ENCODE data around the gene MNAT1.

MNAT1 gene

GRCh38 chr14:60856111-60856510 is 121.5 kb downstream of the MNAT1 start:
- Histone ChIP-seq H3K27ac (ENCODE audit: low read depth, low read length) (no peak overlapping the region), H3K9ac (ENCODE audit: low read depth, low read length) (no peak overlapping the region), H3K4me3 (ENCODE audit: low read length) (no peak overlapping the region), H3K27me3 (ENCODE audit: insufficient read depth, low read length) (no peaks in the 10 kb centered on the region), H3K4me1 (ENCODE audit: insufficient read depth, low read length) (no peaks in the 10 kb centered on the region), H3K36me3 (ENCODE audit: insufficient read depth, low read length) (peaks cover 2% of the 10 kb centered on the region), H3K9me3 (ENCODE audit: insufficient read depth, low read depth, low read length) (peaks cover 5% of the 10 kb centered on the region; the same call in 1 of the 2 replicates)
- 89% methylated on average over 2 of the region's 2 CpGs for WGBS

GRCh38 chr14:60859525-60859924 is 125.0 kb downstream of the MNAT1 start:
- H3K4me1 ChIP-seq (ENCODE audit: insufficient read depth, low read length) = no peaks in the 10 kb centered on the region
- no peaks in the 10 kb centered on the region; the same call in 1 of the 2 replicates for H3K36me3 ChIP-seq (ENCODE audit: insufficient read depth, low read length)
- no peak overlapping the region for H3K27ac ChIP-seq (ENCODE audit: low read depth, low read length)
- no peak overlapping the region for H3K4me3 ChIP-seq (ENCODE audit: low read length)
- H3K9me3 ChIP-seq (ENCODE audit: insufficient read depth, low read depth, low read length) = peaks cover 5% of the 10 kb centered on the region; the same call in 1 of the 2 replicates
- no peaks in the 10 kb centered on the region for H3K27me3 ChIP-seq (ENCODE audit: insufficient read depth, low read length)
- H3K9ac ChIP-seq (ENCODE audit: low read depth, low read length) = no peak overlapping the region
- WGBS = 90% methylated on average over 1 of the region's 2 CpGs

- Histone ChIP-seq H3K4me3 (ENCODE audit: low read length) (no peak overlapping the region), H3K27me3 (ENCODE audit: insufficient read depth, low read length) (no peaks in the 10 kb centered on the region), H3K9ac (ENCODE audit: low read depth, low read length) (no peak overlapping the region), H3K9me3 (ENCODE audit: insufficient read depth, low read depth, low read length) (peaks cover 5% of the 10 kb centered on the region; the same call in 1 of the 2 replicates), H3K36me3 (ENCODE audit: insufficient read depth, low read length) (no peaks in the 10 kb centered on the region), H3K27ac (ENCODE audit: low read depth, low read length) (no peak overlapping the region), H3K4me1 (ENCODE audit: insufficient read depth, low read length) (no peaks in the 10 kb centered on the region)
- 90% methylated on average over 2 of the region's 3 CpGs for WGBS
Observed at GRCh38 chr14:60861545-60862140, 127.1 kb downstream of the MNAT1 start.

- Histone ChIP-seq H3K9me3 (ENCODE audit: insufficient read depth, low read depth, low read length) (peaks cover under 1% of the 10 kb centered on the region; the same call in 1 of the 2 replicates), H3K4me1 (ENCODE audit: insufficient read depth, low read length) (no peaks in the 10 kb centered on the region), H3K27ac (ENCODE audit: low read depth, low read length) (no peak overlapping the region), H3K36me3 (ENCODE audit: insufficient read depth, low read length) (no peaks in the 10 kb centered on the region), H3K27me3 (ENCODE audit: insufficient read depth, low read length) (no peaks in the 10 kb centered on the region), H3K4me3 (ENCODE audit: low read length) (no peak overlapping the region), H3K9ac (ENCODE audit: low read depth, low read length) (no peak overlapping the region)
- WGBS = 91% methylated on average over 2 of the region's 2 CpGs
Observed at GRCh38 chr14:60862283-60862682, 127.7 kb downstream of the MNAT1 start.

GRCh38 chr14:60863249-60863648 is 128.7 kb downstream of the MNAT1 start:
- Histone ChIP-seq H3K27ac (ENCODE audit: low read depth, low read length) (no peak overlapping the region), H3K9me3 (ENCODE audit: insufficient read depth, low read depth, low read length) (no peaks in the 10 kb centered on the region), H3K27me3 (ENCODE audit: insufficient read depth, low read length) (no peaks in the 10 kb centered on the region), H3K4me1 (ENCODE audit: insufficient read depth, low read length) (no peaks in the 10 kb centered on the region), H3K9ac (ENCODE audit: low read depth, low read length) (no peak overlapping the region), H3K36me3 (ENCODE audit: insufficient read depth, low read length) (no peaks in the 10 kb centered on the region), H3K4me3 (ENCODE audit: low read length) (no peak overlapping the region)
- 89% methylated on average over 2 of the region's 2 CpGs for WGBS

- H3K36me3 ChIP-seq (ENCODE audit: insufficient read depth, low read length) = no peaks in the 10 kb centered on the region
- no peak overlapping the region for H3K4me3 ChIP-seq (ENCODE audit: low read length)
- H3K27me3 ChIP-seq (ENCODE audit: insufficient read depth, low read length) = no peaks in the 10 kb centered on the region
- no peaks in the 10 kb centered on the region for H3K9me3 ChIP-seq (ENCODE audit: insufficient read depth, low read depth, low read length)
- WGBS = 97% methylated on average over 4 of the region's 4 CpGs
- no peaks in the 10 kb centered on the region for H3K4me1 ChIP-seq (ENCODE audit: insufficient read depth, low read length)
- H3K9ac ChIP-seq (ENCODE audit: low read depth, low read length) = no peak overlapping the region
- no peak overlapping the region for H3K27ac ChIP-seq (ENCODE audit: low read depth, low read length)
Observed at GRCh38 chr14:60865378-60866127, 131.0 kb downstream of the MNAT1 start.

GRCh38 chr14:60867503-60868172 is 133.1 kb downstream of the MNAT1 start:
- Histone ChIP-seq H3K36me3 (ENCODE audit: insufficient read depth, low read length) (no peaks in the 10 kb centered on the region), H3K9me3 (ENCODE audit: insufficient read depth, low read depth, low read length) (no peaks in the 10 kb centered on the region), H3K9ac (ENCODE audit: low read depth, low read length) (no peak overlapping the region), H3K4me3 (ENCODE audit: low read length) (no peak overlapping the region), H3K27ac (ENCODE audit: low read depth, low read length) (no peak overlapping the region), H3K27me3 (ENCODE audit: insufficient read depth, low read length) (no peaks in the 10 kb centered on the region), H3K4me1 (ENCODE audit: insufficient read depth, low read length) (no peaks in the 10 kb centered on the region)

GRCh38 chr14:60878121-60878520 is 143.6 kb downstream of the MNAT1 start:
- H3K4me1 ChIP-seq (ENCODE audit: insufficient read depth, low read length) = no peaks in the 10 kb centered on the region
- H3K27ac ChIP-seq (ENCODE audit: low read depth, low read length) = no peak overlapping the region
- no peak overlapping the region for H3K9ac ChIP-seq (ENCODE audit: low read depth, low read length)
- no CpG with 5 or more reads among the region's 1 CpG for WGBS
- H3K4me3 ChIP-seq (ENCODE audit: low read length) = no peak overlapping the region
- peaks cover 3% of the 10 kb centered on the region; the same call in 1 of the 2 replicates for H3K9me3 ChIP-seq (ENCODE audit: insufficient read depth, low read depth, low read length)
- H3K36me3 ChIP-seq (ENCODE audit: insufficient read depth, low read length) = peaks cover 15% of the 10 kb centered on the region
- H3K27me3 ChIP-seq (ENCODE audit: insufficient read depth, low read length) = no peaks in the 10 kb centered on the region

GRCh38 chr14:60878536-60878935 is 144.0 kb downstream of the MNAT1 start:
- H3K27ac ChIP-seq (ENCODE audit: low read depth, low read length) = no peak overlapping the region
- no peaks in the 10 kb centered on the region for H3K27me3 ChIP-seq (ENCODE audit: insufficient read depth, low read length)
- H3K36me3 ChIP-seq (ENCODE audit: insufficient read depth, low read length) = peaks cover 15% of the 10 kb centered on the region
- H3K9ac ChIP-seq (ENCODE audit: low read depth, low read length) = no peak overlapping the region
- no peak overlapping the region for H3K4me3 ChIP-seq (ENCODE audit: low read length)
- no peaks in the 10 kb centered on the region for H3K4me1 ChIP-seq (ENCODE audit: insufficient read depth, low read length)
- peaks cover 3% of the 10 kb centered on the region; the same call in 1 of the 2 replicates for H3K9me3 ChIP-seq (ENCODE audit: insufficient read depth, low read depth, low read length)

- H3K9me3 ChIP-seq (ENCODE audit: insufficient read depth, low read depth, low read length) = peaks cover 3% of the 10 kb centered on the region; the same call in 1 of the 2 replicates
- peaks cover 15% of the 10 kb centered on the region for H3K36me3 ChIP-seq (ENCODE audit: insufficient read depth, low read length)
- no peaks in the 10 kb centered on the region for H3K27me3 ChIP-seq (ENCODE audit: insufficient read depth, low read length)
- WGBS = 100% methylated on average over 1 of the region's 1 CpG
- H3K9ac ChIP-seq (ENCODE audit: low read depth, low read length) = no peak overlapping the region
- no peak overlapping the region for H3K27ac ChIP-seq (ENCODE audit: low read depth, low read length)
- no peaks in the 10 kb centered on the region for H3K4me1 ChIP-seq (ENCODE audit: insufficient read depth, low read length)
- no peak overlapping the region for H3K4me3 ChIP-seq (ENCODE audit: low read length)
Observed at GRCh38 chr14:60882219-60882618, 147.7 kb downstream of the MNAT1 start.

- Histone ChIP-seq H3K9me3 (ENCODE audit: insufficient read depth, low read depth, low read length) (peaks cover 3% of the 10 kb centered on the region; the same call in 1 of the 2 replicates), H3K9ac (ENCODE audit: low read depth, low read length) (no peak overlapping the region), H3K27me3 (ENCODE audit: insufficient read depth, low read length) (no peaks in the 10 kb centered on the region), H3K4me3 (ENCODE audit: low read length) (no peak overlapping the region), H3K4me1 (ENCODE audit: insufficient read depth, low read length) (no peaks in the 10 kb centered on the region), H3K27ac (ENCODE audit: low read depth, low read length) (no peak overlapping the region), H3K36me3 (ENCODE audit: insufficient read depth, low read length) (peaks cover 15% of the 10 kb centered on the region)
Observed at GRCh38 chr14:60884134-60884533, 149.6 kb downstream of the MNAT1 start.

All from HUES64 (cell line).